Activated T-helper 1 cell treated with Interleukin-2 at 50 U/mL for 16 hours (primary cell): Measurements from ENCODE around the gene ADCY2.

Experiments used
- DNase-seq: peaks from one replicate; pipeline ENCODE4 v3.0.0-alpha.2; 2020; ENCODE audit warnings: low read depth

The ADCY2 gene

DNA sequence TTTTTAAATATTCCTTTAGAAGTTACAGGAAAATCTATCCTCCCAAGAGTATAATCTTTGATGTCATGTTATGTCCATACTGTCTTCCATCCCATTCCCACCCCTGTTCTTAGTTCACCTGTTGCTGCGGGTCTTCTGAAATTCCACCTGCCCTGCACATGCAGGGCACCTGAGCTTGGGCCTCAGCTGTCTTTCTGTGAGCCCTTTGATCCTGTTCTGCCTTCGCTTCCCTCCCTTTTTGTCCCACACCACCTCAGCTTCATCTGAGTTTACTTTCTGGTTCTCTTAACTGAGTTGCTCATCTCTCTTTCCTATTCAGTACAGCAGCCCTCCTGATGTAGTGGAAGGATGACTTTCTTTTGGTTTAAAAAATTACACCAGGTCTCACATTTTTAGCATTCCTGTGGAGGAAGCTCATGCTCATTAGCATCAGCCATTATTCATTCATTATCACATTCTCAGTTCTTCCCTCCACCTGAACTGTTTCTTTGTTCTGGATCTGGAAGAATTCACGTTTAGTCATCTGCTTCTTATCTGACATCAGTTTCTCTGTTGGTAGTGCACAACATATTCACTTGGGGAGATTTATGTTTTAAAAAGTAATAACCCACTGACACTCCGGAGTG, 211.0 kb downstream of the ADCY2 start:
- DNase-seq: no peak

DNA sequence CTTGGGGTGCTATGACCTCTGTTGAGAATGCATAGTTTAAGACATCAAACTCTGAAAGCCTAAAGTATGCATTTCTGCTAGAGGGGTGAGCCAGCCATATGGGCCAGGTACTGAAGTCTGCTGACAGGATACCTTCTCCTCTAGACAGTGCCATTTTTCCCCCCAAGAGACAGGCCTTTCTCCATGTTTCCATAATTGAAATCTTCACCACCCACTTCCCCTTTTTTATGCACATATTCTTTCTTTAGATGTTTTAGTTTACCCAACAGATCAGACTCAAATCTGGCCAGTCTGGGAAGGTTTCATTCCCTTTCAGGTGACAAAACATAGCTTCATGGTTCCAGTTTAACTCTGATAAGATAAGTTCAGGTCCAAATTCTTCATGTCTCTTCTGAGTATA, 212.8 kb downstream of the ADCY2 start:
- DNase-seq: no peak

DNA sequence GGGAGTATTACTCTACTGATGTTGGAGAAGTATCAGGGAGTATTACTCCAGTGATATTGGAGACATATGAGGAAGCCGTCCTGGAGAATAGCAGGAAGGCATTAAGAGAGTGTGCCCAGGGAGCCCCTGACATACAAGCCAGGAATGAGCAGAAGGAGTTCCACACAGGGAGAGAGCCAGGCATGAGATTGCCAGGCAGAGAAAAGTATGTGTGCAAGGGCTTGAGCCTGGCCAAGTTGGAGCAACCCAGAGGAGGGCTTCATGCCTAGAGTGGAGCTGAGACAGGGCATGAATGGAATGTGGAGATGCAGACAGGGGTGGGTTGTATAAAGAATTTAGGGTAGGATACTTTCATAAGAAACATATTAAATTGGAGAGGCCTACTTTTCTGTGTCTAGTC, 213.8 kb downstream of the ADCY2 start:
- DNase-seq: no peak

DNA sequence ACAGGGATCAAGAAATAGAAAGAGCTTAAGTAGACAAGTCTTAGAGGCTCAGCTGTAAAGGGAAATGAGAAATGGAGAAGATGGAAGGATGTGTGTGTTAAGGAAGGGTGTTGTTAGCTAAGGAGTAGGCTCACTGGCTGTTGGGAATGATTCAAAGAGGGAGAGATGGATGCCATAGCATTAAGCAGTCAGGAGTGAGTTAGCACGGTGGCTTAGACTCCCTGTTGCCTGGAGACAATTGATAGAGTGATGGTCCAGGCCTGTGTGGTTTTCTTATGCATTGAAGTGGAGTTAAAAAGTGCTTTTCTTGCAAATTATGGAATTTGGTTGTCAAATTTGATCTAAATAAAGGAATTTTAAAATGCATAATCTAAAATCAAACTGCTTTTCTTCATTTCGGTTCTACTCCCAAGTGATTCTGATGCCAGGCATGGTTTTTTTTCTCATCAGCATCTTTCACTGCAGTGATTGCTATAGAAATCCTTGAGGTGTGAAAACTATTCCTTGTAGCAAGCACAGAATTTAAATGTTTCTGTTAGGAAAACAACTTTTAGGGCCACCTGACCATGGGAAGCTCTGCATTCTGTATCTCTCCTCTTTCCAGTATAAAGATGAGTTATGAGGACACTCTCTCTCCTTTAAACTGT, 214.7 kb downstream of the ADCY2 start:
- no peak for DNase-seq

DNA sequence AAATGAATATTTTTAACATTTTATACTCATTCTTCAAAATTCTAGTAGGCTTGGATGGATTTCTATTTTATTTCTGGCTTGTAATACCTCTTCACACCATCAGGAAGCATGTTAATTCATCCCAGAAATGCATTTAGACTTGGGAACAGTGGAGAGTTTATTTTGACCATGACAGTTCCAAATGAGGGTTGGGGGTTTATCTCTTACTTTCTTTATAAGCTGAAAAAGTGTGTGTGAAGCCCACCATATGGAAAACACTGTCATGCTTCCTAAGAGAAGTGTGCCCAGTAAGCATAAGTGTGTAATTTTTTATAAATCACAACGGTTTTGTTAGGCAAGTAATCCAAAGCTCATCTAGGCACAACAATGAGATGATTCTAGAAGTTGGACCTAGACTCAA, 215.6 kb downstream of the ADCY2 start:
- no peak for DNase-seq

DNA sequence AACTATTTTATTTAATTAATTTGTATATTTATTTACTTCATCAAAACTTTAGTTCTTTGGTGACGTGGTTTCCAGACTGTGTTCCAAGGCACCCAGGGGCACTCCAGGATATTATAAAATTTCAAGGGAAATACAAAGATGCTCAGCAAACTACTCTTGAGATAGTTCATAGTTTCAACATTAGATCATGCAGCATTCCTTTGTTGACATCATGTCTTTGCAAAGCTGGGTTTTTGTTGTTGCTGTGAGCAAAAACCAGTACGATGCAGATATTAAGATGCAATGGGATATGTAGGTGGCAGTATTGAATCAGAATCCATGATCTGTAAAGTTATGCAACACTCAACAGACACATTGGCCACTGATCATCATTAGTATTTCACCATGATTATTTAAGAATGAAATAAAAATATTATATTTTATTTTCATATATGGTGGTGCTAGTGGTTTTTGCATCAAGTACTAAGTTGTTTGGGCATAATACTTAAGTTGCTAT, 219.7 kb downstream of the ADCY2 start:
- no peak for DNase-seq

DNA sequence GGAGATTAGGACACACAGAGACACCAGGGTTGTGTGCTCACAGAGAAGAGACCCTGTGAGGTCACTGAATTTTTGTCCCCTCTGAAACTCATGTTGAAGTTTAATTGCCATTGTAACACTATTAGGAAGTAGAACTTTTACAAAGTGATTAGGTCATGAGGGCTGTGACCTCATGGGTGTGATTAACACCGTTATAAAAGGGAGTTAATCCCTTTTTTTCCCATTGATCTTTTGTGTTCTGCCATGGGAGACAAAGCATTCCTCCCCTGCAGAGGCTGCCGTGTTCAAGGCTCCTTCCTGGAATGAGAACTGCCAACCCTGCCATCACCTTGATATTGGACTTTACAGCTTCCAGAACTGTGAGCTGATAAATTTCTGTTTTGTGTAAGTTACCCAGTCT, 221.0 kb downstream of the ADCY2 start:
- no peak for DNase-seq

DNA sequence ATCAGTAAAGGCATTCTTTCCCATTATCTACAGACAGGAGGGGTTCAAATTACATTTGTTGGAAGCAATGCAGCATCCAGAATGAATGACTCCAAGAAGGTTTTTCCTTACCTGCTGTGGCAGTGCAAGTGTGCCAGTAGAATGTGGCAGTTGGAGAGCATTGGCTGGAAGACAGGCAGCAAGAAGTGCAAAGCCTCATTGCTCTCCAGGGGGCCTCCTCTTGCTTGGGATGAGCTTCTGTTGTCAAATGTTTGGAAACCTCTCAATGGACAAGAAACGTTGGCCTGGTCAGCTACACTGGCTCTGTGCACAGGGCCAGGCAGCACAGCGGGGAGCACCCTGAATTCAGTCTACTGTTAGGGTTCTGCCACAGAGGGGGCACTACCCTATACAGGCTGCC, 226.6 kb downstream of the ADCY2 start:
- DNase-seq: no peak

DNA sequence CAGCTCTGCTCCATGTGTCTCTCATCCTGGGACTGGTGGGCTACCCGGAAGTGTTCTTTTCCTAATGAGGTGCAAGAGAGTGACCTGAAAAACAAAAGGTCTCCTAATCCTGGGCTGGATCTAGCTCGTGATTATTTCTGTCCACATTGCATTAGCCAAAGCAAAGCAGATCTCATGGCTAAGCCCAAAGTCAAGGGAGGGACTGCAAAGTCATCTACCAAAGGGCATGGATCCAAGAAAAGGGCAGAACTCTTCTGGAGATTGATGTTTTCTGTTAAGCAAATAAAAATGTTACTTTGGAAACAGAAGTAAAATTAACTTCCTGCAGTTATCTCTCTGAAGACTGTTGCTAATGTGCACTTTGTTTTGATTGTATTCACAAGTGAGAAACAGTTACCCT, 229.8 kb downstream of the ADCY2 start:
- no peak for DNase-seq

DNA sequence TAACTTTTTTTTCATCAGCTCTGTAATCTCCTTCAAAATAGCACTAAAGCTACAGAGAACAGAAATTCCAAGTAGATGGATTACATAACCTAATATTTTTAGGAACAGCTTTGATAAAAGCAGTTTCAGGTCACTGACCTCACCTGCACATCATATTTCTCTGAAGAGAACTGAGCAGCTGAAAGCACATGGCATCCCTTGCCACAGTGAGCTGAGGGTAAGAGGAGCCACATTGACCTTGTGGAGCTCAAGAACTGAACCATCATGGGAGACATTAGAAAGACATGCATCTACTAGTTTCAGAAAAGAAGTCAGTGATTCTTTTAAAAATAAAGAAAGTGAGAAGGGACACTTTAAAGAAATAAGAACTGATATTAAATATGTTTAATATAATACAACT, 232.3 kb downstream of the ADCY2 start:
- DNase-seq: no peak

DNA sequence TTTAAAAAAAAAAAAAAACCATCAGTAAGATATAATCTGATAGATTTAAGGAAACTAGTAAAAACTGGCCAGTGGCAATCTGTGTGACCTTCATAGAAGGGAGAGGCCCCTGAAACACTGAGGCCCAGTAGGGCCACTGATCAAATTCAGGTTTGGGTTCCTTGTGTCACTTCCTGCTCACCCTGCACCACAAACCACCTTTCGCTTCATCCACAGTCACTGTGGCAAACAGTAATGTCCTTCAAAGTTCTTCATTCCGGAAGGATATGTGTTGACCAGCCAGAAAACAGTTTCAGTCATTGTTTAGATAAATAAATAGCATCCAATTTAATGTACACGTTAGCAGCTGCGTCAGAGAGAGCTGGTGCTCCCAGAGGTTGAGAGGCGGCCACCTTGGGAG, 232.9 kb downstream of the ADCY2 start:
- no peak for DNase-seq

DNA sequence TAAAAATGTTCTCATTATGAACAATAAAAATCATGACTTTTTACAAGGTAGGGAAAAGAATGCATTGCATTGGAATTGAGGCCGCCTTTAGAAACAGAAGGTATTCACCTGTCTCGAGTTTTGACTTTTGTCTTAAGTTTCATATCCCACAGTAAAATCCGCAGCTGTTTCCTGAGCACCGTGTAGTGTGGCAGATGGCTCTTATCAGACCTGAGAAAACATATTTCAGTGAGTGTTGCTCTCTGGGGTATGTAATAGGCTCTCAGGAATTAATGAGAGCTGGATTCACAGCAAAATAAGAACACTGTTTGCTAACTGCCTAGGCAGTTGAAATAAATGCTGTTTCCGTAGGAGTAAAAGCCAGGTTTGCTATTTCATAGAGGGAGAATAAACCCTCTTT, 233.6 kb downstream of the ADCY2 start:
- DNase-seq: no peak

DNA sequence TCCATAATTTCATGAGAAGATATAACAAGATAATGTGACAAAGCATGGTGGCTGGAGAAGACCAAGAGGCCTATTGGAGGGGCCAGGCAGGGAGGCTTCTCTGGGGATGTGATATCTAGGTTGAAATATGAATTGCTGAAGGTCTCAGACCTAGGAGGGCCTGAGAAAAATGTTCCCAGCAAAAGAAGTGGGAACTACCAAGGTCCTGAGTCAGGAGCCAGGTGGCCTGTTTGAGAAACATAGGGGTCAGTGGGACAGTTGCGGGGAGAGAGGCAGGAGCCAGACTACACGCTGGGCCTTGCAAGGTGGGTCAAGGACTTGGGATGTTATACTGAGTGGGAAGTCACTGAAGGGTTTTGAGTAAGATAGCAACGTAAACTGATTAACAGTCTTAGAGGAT, 238.9 kb downstream of the ADCY2 start:
- DNase-seq: no peak

DNA sequence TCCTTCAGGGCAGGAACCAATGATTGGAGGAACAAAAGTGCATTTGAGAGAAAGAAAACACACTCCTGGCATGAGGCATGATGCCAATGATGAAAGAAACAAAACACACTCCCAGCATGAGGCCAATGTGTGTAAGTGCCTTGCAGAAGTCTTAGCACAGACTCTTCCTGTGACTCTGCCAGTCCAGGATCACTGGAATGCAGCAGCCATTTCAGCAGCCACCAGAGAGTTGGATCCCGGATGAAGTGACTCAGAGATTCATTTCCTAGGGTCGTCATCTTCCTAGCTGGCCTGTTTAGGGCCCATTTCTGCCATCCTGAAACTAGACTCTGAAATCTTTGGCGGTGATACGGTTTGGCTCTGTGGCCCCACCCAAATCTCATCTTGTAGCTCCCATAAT, 242.5 kb downstream of the ADCY2 start:
- DNase-seq: no peak

DNA sequence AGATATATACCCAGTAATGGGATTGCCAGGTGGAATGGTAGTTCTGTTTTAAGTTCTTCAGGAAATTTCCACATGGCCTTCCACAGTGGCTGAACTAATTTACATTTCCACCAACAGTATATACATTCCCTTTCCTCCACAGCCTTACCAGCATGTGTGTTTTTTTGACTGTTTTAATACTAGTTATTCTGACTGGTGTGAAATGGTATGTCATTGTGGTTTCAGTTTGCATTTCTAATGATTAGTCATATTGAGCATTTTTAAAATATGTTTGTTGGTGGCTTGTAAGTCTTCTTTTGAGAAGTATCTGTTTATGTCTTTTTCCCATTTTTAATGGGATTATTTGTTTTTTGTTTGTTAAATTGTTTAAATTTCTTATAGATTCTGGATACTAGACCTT, 246.1 kb downstream of the ADCY2 start:
- DNase-seq: no peak

DNA sequence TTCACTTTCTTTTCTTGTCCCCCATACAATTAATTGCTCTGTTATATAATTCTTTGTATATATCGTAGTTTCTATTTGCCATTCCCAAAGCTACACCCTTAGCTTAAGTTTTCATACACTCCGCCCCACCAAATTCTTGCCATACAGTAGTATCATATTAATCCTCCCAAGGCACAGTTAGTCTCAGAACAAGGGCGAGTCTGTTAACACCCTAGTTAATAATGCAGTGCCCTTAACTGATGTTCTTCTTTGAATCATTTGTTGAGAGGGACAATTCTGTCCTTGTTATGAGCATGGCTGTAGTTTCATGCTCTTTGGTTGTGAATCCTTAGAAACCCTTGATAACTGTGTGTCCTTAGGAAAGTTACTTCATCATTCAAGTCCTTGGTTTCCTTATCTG, 248.8 kb downstream of the ADCY2 start:
- no peak for DNase-seq

DNA sequence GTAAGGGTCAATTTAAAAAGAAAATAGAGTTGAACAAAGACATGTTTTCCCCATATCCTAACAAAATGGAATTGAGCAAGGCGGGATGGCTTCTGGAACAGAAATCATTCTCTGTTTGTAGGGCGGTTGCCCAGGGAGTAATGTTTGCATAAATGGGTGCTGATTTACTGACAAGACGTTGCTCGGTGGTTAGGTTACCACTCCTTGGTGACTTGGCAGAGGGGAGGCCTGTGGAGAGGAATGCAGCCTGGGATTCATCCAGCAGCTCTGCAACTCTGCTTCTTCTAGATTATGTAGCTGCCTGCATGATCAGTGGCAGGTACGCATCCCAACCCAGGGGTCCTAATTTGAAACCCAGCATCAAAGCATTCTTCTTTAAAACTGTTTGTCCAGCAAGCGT, 254.8 kb downstream of the ADCY2 start:
- no peak for DNase-seq

DNA sequence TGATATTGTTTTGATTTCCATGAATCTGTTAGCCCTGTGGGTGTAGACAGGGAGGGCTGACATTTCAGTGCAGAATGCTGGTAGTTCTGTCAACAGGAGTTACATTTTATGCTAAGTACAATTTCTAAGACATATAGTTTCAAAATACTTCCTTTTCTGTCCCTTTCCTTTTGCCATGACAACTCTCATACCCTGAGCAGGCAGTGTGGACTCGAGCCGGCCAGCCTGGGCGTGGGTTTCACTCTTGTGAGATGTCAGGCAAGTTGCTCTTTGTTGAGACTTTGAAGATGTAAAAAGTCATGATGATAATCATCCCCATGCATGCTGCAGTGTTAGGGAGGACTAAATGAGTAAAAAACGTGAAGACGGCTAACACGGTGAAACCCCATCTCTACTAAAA, 257.1 kb downstream of the ADCY2 start:
- DNase-seq: no peak

DNA sequence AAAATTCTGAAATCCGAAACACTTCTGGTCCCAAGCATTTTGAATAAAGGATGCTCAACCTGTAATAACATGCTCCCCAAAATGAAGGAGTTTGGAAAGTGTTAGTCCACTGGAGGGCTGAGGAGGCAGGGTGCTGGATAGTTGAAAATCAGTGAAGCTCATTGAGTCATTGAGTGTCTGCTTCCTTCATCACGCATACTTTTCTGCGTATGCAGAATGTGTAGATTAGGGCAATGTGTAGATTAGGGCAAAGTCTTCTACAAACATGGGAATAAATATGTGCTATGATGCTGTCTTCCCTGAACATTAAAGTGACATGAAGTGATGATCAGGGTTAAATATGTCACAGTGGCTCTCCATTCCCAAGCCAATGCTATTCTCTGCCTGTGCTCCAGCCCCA, 261.2 kb downstream of the ADCY2 start:
- no peak for DNase-seq

DNA sequence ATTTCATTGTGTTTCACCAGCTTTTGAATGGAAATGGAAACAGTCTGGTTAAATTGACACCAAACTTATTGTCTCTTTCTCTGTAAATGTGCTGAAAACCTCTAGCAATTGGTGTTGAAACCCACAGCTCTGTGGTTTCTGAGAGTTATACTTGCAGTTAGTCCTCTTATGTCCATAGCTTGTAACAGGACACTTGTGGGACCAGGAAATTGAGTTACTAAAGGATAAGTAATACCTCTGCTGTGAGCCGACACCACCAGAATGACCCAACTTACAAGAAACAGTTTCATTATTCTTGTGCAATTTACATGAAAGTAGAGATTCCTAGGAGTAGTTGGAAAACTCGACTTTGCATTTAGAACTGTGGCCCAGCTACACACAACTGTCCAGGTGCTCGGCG, 263.5 kb downstream of the ADCY2 start:
- DNase-seq: no peak

DNA sequence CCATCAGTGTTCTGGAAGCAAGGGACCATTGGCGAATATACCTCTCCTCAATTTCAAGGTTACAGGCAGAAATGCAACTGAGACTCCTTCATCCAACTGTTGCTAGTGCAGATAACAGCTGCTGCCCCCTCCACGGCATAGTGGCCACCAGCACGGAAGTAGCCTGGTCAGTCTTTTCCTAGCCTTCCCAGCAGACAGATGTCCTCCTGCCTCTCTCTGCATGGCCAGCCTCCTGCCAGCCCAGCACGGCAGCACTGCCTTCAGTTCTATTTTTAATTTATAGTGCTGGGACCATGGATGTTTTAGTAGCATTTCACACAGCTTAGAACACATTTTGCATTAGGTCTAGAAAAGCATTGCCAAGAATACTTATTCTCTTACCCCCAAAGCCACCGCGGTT, 266.4 kb downstream of the ADCY2 start:
- no peak for DNase-seq

DNA sequence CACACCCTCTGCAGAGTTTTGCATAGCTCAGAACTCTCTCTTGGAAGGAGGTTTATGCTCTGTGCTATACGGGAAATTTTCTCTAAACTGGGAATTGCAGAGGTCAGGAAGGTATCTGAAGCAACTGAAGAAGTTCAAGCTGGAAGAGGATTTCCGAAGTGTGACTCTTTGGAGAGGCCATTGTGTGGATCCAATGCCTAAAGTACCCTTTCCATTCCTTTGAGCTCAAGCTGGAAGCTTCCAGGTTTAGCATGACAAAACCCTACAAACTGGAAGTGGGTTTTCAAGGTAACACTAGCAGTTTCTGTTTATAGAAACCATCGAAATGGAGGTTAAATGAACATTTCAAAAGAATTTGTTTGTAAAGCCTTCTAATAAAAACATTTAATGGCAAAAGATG, 267.9 kb downstream of the ADCY2 start:
- DNase-seq: no peak

DNA sequence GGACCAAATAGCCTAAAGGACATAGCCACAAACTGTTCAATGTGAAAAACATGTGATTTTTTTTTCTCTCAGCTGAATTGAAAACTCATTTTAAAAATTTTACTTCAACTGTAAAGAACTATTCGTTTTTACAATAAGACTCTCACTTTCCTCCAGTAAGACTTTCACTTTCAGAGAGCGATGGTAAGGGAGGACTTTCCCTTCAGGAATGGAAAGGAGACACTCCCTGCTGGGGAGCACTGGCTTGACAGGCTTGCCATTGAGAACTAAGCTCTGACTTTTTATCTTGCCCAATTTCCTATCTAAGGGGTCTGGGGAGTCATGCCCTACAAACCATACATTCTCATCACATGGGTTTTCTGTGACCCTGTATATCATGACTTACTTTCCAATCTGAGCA, 268.3 kb downstream of the ADCY2 start:
- DNase-seq: no peak

DNA sequence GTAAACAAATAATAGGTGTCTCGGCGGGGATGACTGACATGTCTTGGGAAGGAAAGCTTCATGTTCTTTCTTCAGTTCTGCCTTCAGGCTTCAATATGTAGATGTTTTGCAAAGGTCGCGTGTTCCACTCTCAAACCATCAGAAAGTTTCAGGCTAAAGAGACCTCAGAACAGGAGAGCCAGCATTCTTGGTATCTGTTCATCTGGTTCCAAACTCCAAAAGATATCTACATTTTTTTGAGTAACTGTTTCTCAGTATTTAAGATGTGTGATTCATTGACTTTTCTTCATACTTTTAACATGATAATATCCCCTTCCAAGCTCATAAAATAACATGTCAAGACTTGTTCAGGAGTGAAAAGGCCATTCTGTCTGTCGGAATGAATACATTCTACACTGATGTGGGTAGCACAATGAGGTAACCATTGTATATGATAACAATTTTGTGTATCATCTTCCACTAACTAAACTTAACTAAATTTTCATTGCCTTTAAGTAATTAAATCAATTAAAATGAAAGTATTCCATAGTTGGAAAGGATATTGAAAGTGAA, 271.4 kb downstream of the ADCY2 start:
- no peak for DNase-seq
